Cardiac fibroblast (primary cell): ENCODE results near the gene HSPBP1.
A peak's percentile ranks its signal among the peaks of the same experiment; 100 is the strongest.

Source experiments
- DNase-seq, 2 donors: peaks; one replicate each; pipeline versions ENCODE4 v3.0.0 to v3.0.0-alpha.2; 2010; ENCODE audit warnings: low read depth in 2 of 2
- H3K4me3 ChIP-seq, 2 donors: replicated peaks in 1 of 2; 1 replicate in 1 of 2; 2 replicates in 1 of 2; pipeline ENCODE4 v1.5.1; 2011; ENCODE audit warnings: low read depth in 2 of 2, low read length in 2 of 2, mild to moderate bottlenecking in 2 of 2, moderate library complexity in 1 of 2
- TF ChIP-seq, protein P1 (sequence below): IDR thresholded peaks from one replicate; pipeline ENCODE4 v1.5.1; 2011; ENCODE audit warnings: low read depth, mild to moderate bottlenecking, low read length, inconsistent platforms

HSPBP1 gene

DNA sequence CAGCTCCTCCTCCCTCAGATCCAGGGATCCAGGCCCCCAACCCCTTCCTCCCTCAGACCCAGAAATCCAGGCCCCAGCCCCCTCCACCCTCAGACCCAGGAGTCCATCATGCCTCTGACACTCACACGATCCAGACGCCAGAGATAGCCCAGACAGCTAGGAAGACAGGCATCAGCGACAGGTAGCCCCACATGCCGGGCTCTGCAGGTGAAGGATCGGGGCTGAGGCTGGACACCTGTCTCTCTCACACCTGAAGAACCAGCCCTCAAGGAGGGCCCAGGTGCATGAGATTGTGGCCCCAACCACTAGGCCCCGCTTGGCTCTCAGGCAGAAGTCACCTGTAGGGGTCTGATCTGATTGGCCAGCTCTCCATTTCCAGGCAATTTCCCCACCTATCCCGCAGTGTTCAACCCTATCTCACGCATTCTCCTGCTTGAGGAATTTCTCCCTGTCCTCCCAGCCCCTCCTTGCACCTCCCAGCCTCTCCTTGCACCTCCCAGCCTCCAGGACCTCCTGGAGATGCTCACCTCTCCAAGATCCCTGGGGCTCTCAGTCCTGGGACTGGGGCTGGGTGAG lies 41.0 kb upstream of the HSPBP1 start:
- no peak overlapping the region for H3K4me3 ChIP-seq

GRCh38 chr19:55319785-55320184 lies 39.9 kb upstream of the HSPBP1 start:
- H3K4me3 ChIP-seq = no peak overlapping the region
- TF ChIP-seq, protein P1, sequence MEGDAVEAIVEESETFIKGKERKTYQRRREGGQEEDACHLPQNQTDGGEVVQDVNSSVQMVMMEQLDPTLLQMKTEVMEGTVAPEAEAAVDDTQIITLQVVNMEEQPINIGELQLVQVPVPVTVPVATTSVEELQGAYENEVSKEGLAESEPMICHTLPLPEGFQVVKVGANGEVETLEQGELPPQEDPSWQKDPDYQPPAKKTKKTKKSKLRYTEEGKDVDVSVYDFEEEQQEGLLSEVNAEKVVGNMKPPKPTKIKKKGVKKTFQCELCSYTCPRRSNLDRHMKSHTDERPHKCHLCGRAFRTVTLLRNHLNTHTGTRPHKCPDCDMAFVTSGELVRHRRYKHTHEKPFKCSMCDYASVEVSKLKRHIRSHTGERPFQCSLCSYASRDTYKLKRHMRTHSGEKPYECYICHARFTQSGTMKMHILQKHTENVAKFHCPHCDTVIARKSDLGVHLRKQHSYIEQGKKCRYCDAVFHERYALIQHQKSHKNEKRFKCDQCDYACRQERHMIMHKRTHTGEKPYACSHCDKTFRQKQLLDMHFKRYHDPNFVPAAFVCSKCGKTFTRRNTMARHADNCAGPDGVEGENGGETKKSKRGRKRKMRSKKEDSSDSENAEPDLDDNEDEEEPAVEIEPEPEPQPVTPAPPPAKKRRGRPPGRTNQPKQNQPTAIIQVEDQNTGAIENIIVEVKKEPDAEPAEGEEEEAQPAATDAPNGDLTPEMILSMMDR = no peak
- DNase-seq = peak; percentile 32 to 61

More for the DNA sequence above, 41.0 kb upstream of the HSPBP1 start:
- DNase-seq = no peak
- TF ChIP-seq, protein P1 = no peak

GRCh38 chr19:55316646-55317045 lies 36.7 kb upstream of the HSPBP1 start:
- DNase-seq = no peak
- no peak overlapping the region for H3K4me3 ChIP-seq
- TF ChIP-seq, protein P1 = no peak

DNA sequence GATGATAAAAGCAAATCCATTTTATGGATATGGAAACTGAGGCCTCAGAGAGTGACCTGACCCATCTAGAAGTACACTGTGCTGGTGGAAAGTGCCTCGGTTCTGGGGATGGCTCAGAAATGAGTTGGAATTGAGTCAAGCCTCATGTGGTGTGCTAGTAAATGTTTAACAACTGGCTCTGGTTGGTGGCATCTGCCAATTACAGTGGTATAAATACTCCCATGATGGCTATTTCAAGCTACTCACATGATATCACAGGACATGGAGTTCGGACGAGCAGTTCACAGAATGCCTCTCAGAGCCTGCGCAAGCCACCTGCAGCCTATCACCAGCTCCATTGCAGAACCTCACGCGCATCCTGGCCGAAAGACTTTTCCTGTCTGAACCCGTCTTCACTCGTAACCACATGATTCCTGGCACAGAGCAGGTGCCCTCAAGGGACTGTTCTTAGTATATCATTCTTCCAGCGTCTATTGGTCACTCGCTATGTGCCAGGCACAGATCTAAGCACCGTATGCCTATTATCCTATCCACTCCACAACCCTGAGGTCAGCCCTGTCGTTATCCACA lies 36.1 kb upstream of the HSPBP1 start:
- H3K4me3 ChIP-seq = no peak overlapping the region
- DNase-seq = no peak
- TF ChIP-seq, protein P1 = no peak

DNA sequence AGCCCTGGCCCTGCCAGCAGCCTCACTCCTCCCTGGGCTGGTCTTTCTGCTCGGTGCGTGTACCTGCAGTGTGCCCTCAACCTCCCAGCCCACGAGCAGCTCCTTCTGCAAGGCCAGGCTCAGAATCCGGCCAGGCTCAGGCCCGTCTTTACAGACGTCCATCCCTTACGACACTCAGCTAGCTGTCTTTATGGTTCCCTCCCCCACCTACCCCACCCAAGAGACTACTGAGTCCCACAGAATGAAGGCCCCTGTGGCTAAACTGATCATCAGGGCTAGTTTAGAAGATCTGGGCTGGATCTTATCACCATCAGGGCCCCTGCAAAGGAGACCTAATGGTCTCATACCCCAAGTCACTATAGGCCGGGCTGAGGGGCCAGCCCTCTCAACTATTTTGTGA lies 34.5 kb upstream of the HSPBP1 start:
- TF ChIP-seq, protein P1 = no peak
- no peak overlapping the region for H3K4me3 ChIP-seq
- no peak for DNase-seq

- H3K4me3 ChIP-seq = no peak overlapping the region
- TF ChIP-seq, protein P1 = no peak
- no peak for DNase-seq
Observed at GRCh38 chr19:55312621-55313512, 33.0 kb upstream of the HSPBP1 start.
